Hepatocyte (in vitro differentiated cells): ENCODE data around the gene SLC34A1.

Experiments
- EZH2 ChIP-seq: fragments of 200-600 bp; sonication (generic); IDR thresholded peaks from 2 replicates; pipeline ENCODE4 v1.6.1; 2016; ENCODE audit warnings: antibody characterized with exemption, mild to moderate bottlenecking, borderline replicate concordance
- TF ChIP-seq, protein P1 (sequence below): fragments of 200-600 bp; sonication (generic); IDR thresholded peaks from 2 replicates; pipeline ENCODE4 v1.5.1; 2016; ENCODE audit warnings: antibody characterized with exemption, mild to moderate bottlenecking; ENCODE audit not compliant: poor library complexity

DNA sequence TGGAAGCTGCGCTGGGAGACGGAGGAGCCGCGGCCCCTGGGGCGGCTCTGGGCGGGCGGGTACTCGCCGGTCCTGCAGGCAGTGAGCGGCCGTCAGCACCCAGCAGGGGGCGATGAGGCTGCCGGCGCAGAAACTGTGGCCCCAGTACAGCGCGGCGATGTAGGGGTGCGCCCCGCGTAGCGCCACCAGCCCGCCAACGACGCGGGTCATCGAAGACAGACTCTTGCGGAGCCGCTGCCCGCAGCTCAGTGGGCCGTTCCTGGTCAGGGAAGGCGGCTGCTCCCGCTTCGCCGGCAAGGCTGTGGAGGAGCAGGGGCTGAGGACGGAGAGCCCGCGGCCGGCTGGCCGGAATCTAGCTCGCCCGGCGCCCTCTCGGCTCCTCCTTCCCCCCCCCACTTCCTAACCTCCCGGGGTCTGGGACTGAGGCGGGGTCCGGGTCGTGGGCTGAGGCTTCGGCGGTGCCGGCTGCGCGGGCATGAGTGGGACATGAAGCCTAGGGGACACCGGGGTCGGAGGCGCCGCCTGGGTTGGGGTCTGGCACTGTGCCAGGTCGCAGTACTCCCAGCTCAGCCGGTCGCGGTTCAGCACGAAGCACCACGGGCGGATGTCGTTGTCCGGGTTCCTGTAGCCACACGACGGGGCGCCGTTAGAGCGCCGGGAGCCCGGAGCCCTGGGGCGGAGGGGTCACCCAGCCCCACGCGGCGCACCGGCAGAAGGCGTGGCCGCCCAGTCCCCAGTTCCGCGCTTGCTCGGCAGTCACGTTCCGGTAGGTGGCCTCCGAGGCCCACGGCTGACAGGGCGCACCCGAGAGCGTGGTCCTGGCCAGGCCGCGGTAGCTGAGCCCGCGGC lies 19.8 kb downstream of the SLC34A1 start:
- TF ChIP-seq, protein P1, sequence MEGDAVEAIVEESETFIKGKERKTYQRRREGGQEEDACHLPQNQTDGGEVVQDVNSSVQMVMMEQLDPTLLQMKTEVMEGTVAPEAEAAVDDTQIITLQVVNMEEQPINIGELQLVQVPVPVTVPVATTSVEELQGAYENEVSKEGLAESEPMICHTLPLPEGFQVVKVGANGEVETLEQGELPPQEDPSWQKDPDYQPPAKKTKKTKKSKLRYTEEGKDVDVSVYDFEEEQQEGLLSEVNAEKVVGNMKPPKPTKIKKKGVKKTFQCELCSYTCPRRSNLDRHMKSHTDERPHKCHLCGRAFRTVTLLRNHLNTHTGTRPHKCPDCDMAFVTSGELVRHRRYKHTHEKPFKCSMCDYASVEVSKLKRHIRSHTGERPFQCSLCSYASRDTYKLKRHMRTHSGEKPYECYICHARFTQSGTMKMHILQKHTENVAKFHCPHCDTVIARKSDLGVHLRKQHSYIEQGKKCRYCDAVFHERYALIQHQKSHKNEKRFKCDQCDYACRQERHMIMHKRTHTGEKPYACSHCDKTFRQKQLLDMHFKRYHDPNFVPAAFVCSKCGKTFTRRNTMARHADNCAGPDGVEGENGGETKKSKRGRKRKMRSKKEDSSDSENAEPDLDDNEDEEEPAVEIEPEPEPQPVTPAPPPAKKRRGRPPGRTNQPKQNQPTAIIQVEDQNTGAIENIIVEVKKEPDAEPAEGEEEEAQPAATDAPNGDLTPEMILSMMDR, result peak; percentile 74
- no peak for TF ChIP-seq EZH2
